ENCODE results near the gene MSH5. TPM values are rescaled to one million over a fixed set of nuclear protein-coding genes. Genes with fewer than 3 reads are reported as not detected.

The MSH5 gene
- total and polyA plus RNA-seq, 2 of the 13 experiments (the other 11 are each of a cell fraction or from before 2014, with no cell fraction given) = 10.2 to 38.7 TPM

DNA sequence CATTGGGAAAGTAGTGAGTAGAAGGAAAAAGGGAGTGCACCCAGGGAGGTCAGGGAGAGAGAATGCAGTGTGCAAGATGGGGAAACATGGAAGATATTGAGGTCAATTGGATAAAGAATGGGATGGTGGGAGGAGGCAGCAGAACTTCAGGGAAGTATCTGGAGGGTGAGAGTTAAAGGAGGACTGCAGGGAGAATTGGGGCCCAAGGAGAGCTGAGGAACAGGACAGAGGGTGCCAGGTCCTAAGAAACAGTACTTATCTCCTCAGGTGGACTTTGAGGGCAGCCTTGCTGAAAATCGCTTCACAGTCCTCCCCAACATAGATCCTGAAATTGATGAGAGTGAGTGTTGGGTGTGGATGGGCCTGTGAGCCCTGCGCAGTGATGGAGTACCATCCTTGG is 18.5 kb downstream of the MSH5 start:
- no peak for FAIRE-seq
- Histone ChIP-seq H3K27ac (ENCODE audit: extremely low read length, insufficient read depth, low read length) (no peak overlapping the region), H3K4me1 (ENCODE audit: insufficient read depth, low read length) (peaks cover 16% of the 10 kb centered on the region), H3K36me3 (replicated peaks in 1 of 2; ENCODE audit: control insufficient read depth in 1 of 2, insufficient read depth in 2 of 2, low read length in 2 of 2) (peaks cover 0 to 2% of the 10 kb centered on the region in 2 experiments; a peak in 3 of 5 replicates), H3K9me3 (ENCODE audit: low read length) (no peaks in the 10 kb centered on the region), H3K27me3 (ENCODE audit: control insufficient read depth in 1 of 2, insufficient read depth in 2 of 2, low read length in 2 of 2) (no peaks in the 10 kb centered on the region), H2AFZ (ENCODE audit: low read length) (no peak overlapping the region), H3K4me3 (replicated peaks in 1 of 3; ENCODE audit: insufficient read depth in 1 of 3, low read depth in 2 of 3, low read length in 3 of 3) (no peak overlapping the region), H4K20me1 (ENCODE audit: insufficient read depth, low read length) (no peaks in the 10 kb centered on the region), H3K79me2 (ENCODE audit: insufficient read depth, low read length) (no peaks in the 10 kb centered on the region), H3K4me2 (ENCODE audit: low read depth, low read length) (no peak overlapping the region), H3K9ac (ENCODE audit: insufficient read depth, low read depth, low read length) (no peak overlapping the region)
- CTCF ChIA-PET (ENCODE audit: low intra/inter-chr PET ratio, low total read pairs) = no interaction called here
- BruUV-seq (replicated peaks) = no TSS peak
- in situ Hi-C loops (cut with HindIII; ENCODE audit: extremely low pct_ligation_motif_present, low pct_unique_long_range_greater_than_20kb) (no loop called here), intact Hi-C loops (cut with micrococcal nuclease; ENCODE audit: unreplicated experiment) (no loop called here)
- POLR2A ChIA-PET = interaction anchor here (1.2 to 11.5 kb wide), 2 partner anchors 21 to 29 kb away, joined by 3 to 96 read pairs; partner anchors contain the start of genes CLIC1, DDAH2 and MSH5
- 100% methylated on average over 2 of the region's 2 CpGs for WGBS (ENCODE audit: low lambda C conversion rate)
- DNase-seq (ENCODE audit: low spot score) = no peak
- no peak for ATAC-seq
- TF ChIP-seq ELF4 (CRISPR knock-in tag; IDR thresholded peaks at IDR 0.05; ENCODE audit: borderline replicate concordance) = no peak
- TF ChIP-seq, protein P1, sequence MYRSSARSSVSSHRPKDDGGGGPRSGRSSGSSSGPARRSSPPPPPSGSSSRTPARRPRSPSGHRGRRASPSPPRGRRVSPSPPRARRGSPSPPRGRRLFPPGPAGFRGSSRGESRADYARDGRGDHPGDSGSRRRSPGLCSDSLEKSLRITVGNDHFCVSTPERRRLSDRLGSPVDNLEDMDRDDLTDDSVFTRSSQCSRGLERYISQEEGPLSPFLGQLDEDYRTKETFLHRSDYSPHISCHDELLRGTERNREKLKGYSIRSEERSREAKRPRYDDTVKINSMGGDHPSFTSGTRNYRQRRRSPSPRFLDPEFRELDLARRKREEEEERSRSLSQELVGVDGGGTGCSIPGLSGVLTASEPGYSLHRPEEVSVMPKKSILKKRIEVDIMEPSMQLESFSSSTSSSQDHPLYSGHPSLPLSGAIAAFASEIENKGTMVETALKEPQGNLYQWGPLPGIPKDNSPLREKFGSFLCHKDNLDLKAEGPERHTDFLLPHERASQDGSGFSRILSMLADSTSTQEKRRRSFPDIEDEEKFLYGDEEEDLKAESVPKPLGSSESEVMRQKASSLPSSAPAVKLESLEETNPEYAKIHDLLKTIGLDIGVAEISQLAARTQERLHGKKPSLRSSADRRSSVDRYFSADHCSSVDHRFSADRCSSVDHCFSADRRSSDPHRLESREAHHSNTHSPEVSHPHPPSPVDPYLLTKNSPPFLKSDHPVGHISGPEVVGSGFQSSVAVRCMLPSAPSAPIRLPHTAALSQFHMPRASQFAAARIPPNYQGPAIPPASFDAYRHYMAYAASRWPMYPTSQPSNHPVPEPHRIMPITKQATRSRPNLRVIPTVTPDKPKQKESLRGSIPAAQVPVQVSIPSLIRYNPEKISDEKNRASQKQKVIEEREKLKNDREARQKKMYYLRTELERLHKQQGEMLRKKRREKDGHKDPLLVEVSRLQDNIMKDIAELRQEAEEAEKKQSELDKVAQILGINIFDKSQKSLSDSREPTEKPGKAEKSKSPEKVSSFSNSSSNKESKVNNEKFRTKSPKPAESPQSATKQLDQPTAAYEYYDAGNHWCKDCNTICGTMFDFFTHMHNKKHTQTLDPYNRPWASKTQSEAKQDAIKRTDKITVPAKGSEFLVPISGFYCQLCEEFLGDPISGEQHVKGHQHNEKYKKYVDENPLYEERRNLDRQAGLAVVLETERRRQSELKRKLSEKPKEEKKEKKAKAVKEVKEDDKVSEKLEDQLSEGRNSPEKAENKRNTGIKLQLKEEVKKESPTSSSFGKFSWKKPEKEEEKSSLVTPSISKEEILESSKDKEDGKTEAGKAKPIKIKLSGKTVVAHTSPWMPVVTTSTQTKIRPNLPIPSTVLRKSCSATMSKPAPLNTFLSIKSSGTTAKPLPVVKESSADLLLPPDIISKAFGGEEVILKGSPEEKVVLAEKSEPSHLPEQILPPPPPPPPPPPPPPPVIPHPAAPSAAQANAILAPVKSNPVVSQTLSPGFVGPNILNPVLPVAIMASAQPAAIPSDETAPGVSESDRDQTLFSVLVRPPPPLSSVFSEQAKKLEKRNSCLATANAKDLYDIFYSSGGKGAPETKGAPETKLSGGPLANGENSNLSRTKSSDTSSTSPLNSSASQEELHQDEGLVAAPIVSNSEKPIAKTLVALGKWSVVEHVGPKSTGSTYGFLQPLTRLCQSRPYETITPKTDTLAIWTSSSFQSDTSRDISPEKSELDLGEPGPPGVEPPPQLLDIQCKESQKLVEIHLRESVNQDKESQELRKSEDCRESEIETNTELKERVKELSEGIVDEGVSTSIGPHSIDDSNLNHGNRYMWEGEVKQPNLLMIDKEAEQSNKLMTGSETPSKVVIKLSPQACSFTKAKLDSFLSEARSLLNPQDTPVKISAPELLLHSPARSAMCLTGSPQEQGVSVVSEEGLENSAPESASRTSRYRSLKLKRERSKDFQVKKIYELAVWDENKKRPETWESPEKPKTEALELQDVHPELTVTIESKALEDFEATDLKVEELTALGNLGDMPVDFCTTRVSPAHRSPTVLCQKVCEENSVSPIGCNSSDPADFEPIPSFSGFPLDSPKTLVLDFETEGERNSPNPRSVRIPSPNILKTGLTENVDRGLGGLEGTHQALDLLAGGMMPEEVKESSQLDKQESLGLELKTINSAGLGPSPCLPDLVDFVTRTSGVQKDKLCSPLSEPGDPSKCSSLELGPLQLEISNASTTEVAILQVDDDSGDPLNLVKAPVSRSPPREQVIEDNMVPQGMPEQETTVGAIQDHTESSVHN (CRISPR knock-in tag; IDR thresholded peaks at IDR 0.05) = no peak
- TF ChIP-seq SETDB1 (CRISPR knock-in tag; IDR thresholded peaks at IDR 0.05; ENCODE audit: borderline replicate concordance) = no peak
- TF ChIP-seq, protein P2, sequence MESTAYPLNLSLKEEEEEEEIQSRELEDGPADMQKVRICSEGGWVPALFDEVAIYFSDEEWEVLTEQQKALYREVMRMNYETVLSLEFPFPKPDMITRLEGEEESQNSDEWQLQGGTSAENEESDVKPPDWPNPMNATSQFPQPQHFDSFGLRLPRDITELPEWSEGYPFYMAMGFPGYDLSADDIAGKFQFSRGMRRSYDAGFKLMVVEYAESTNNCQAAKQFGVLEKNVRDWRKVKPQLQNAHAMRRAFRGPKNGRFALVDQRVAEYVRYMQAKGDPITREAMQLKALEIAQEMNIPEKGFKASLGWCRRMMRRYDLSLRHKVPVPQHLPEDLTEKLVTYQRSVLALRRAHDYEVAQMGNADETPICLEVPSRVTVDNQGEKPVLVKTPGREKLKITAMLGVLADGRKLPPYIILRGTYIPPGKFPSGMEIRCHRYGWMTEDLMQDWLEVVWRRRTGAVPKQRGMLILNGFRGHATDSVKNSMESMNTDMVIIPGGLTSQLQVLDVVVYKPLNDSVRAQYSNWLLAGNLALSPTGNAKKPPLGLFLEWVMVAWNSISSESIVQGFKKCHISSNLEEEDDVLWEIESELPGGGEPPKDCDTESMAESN (CRISPR knock-in tag; conservative IDR thresholded peaks at IDR 0.05) = no peak
- TF ChIP-seq, protein P3, sequence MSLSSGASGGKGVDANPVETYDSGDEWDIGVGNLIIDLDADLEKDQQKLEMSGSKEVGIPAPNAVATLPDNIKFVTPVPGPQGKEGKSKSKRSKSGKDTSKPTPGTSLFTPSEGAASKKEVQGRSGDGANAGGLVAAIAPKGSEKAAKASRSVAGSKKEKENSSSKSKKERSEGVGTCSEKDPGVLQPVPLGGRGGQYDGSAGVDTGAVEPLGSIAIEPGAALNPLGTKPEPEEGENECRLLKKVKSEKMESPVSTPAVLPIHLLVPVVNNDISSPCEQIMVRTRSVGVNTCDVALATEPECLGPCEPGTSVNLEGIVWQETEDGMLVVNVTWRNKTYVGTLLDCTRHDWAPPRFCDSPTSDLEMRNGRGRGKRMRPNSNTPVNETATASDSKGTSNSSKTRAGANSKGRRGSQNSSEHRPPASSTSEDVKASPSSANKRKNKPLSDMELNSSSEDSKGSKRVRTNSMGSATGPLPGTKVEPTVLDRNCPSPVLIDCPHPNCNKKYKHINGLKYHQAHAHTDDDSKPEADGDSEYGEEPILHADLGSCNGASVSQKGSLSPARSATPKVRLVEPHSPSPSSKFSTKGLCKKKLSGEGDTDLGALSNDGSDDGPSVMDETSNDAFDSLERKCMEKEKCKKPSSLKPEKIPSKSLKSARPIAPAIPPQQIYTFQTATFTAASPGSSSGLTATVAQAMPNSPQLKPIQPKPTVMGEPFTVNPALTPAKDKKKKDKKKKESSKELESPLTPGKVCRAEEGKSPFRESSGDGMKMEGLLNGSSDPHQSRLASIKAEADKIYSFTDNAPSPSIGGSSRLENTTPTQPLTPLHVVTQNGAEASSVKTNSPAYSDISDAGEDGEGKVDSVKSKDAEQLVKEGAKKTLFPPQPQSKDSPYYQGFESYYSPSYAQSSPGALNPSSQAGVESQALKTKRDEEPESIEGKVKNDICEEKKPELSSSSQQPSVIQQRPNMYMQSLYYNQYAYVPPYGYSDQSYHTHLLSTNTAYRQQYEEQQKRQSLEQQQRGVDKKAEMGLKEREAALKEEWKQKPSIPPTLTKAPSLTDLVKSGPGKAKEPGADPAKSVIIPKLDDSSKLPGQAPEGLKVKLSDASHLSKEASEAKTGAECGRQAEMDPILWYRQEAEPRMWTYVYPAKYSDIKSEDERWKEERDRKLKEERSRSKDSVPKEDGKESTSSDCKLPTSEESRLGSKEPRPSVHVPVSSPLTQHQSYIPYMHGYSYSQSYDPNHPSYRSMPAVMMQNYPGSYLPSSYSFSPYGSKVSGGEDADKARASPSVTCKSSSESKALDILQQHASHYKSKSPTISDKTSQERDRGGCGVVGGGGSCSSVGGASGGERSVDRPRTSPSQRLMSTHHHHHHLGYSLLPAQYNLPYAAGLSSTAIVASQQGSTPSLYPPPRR (CRISPR knock-in tag; IDR thresholded peaks at IDR 0.05; ENCODE audit: borderline replicate concordance) = no peak
- TF ChIP-seq, protein P4, sequence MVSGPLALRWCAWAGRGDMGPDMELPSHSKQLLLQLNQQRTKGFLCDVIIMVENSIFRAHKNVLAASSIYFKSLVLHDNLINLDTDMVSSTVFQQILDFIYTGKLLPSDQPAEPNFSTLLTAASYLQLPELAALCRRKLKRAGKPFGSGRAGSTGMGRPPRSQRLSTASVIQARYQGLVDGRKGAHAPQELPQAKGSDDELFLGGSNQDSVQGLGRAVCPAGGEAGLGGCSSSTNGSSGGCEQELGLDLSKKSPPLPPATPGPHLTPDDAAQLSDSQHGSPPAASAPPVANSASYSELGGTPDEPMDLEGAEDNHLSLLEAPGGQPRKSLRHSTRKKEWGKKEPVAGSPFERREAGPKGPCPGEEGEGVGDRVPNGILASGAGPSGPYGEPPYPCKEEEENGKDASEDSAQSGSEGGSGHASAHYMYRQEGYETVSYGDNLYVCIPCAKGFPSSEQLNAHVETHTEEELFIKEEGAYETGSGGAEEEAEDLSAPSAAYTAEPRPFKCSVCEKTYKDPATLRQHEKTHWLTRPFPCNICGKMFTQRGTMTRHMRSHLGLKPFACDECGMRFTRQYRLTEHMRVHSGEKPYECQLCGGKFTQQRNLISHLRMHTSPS (CRISPR knock-in tag; IDR thresholded peaks at IDR 0.05; ENCODE audit: low read depth) = no peak

Measured in HepG2 (cell line).